ENCODE measurements around the gene MMP3.
"Not testable (repeated sequence)": the region's sequence is repeated elsewhere in the genome, so short reads cannot be mapped to it uniquely, and the experiment has no call there.

MMP3 gene

DNA sequence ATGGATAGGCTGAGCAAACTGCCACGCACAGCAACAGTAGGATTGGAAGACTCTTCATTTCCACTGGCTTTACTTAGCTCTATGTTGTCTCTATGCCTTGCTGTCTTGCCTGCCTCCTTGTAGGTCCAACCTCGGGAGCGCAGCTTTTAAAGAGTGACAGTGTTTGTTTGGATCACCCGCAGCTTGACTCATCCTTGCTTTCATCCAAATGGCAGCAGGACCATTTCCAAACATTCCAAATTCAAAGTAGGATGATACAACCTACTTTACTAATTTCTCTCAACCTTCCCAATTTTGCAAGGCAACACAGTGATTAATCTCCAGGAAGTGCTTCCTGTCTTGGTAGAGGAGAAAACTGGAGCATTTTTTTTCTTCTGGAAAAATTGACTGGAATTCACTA lies at the start of gene MMP3:
Gene MMP3, minus strand, starts transcription at position 121 of the 400 bp plus-strand sequence. Its CDS starts 63 bp downstream, at position 58.
- no peak for DNase-seq (ENCODE audit: low spot score)

DNA sequence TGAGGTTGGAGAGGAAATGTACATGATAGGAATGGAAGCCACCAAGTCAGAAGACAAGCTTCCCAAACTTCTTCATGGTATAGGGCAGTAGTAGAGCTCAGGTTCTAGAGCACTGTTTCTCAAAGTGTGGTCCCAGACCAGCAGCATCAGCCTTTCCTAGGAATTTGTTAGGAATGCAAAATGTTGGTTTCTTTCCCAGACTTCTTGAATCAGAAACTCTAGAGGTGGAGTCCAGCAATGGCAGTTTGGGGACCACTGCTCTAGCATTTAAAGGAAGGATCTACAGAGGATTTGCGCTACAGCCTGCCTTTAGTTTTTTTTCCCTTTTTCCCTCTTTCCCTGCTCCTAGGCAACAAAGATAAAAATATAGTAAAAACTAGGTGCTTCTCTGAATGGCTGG lies 48.3 kb upstream of the MMP3 start:
- DNase-seq (ENCODE audit: low spot score): no peak

DNA sequence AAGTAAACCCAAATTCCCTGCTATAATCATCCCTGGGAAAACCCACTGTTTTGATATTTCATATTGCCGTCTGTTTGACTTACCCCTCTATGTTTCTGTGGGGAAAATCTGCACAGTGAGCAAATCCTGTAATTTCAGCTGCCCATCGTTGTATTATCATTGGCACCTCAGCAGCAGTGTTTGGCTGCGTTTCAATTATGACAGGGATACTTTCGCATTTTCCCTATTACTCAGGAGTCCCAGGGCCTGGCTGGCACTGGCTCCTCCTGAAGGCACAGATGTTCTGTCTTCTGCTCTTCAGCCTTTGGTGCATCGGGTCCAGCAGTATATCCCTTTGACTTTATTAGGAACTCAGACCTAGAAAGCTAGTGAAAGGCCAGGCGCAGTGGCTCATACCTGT lies 43.6 kb upstream of the MMP3 start:
- no peak for DNase-seq (ENCODE audit: low spot score)

DNA sequence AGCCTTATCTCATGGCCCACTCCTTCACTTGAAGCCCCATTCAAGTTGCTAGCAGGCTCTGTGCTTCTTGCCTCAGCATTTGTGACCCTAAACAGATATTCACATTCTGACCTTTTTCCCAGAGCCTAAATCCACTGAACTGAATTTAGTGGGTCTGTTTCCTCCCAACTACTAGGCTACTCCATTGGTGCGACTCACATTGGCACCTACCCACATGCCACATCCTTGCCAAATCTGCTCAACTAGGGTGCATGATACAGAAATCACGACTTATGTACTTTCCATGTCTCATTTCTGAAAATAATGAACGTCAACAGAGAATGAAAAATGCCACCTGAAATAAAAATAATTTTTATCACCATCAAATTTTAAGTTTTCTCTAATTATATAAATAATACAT lies 39.7 kb upstream of the MMP3 start:
- DNase-seq (ENCODE audit: low spot score): no peak

DNA sequence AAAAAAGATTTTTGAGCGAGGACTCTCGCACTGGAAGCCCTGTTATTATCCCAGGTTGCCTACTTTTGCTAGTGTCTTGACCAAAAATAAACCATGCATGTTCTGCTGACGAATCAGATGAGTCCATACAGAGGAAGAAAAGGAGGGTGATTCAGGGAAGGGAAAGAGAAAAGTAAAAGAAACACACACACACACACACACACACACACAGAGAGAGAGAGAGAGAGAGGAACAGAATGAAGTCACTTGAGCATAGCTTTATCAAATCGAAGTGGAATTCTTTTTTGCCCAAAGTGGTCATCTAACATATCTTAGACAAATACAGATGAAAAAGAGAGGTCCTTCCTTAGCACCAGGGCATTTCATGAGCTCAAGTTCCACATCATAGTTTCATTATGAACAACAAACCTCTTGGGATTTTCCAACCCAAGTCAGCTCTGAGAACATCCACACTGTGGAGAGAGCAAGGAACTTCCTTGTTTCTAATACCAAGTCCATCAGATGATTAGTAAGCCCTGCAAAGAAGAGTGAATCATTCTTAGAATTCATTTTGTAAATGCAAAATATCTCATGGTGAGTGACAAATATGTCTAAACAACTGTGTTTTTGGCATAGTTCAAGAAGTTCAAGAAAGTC lies 39.1 kb upstream of the MMP3 start:
- DNase-seq (ENCODE audit: low spot score): peak; percentile 16

DNA sequence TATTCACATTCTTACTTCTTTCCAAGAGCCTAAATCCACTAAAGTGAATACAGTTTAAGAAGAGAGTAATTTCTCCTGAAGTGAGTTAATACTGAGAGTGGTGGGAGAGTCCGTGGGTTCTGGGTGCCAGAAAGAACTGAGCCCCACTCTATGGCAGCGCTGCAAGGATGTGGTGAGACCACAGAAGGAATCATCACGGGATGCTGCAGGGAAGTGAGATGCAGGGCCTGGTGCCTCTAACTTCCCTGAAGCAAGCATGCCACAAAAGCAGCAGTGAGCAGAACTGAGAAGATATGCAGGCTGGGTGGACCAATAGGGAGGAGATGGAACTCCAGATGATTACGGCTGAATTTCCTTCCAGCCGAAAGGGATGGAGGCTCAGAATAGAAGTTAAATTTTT lies 36.4 kb upstream of the MMP3 start:
- DNase-seq (ENCODE audit: low spot score): no peak

DNA sequence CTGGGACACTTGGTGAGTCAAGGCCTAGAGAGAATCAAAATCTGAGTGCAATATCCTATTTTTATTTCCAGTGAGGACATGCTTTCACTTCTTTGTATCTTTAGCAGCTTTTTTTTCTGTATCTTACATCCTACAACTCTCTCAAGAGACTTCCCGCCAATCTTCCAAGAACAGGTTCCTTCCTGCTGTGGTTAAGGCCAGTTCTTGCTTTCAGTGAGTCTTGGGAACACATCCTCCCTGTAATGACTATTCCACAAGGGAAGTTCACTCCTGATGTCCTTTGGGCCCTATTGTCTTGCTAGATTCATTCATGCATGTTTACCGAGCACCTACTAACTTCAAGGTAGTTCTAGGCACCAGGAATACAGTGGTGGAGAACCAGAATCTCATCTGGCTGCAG lies 35.2 kb upstream of the MMP3 start:
- no peak for DNase-seq (ENCODE audit: low spot score)

DNA sequence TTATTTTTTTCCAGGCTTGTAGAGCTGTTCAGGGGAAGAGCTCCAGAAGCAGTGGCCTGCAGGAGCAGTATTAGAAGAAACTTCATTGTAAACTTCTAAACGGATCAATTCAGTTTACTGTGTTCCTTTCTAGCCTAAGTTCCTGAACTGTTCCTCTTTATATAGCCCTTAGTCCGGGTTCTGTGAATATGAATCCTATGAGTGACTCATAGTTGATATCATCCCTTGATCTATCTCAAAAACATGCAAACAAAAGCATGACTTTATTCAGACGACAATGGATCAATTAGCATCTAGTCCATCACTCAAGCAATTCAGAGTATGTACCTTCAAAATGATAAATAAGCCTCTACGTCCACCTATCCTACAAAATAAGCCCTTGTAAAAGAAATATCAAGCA lies 31.4 kb upstream of the MMP3 start, which contains the start of gene MMP12:
Gene MMP12, minus strand, starts transcription at position 131 of the 400 bp plus-strand sequence. Its CDS starts 45 bp downstream, at position 86.
- DNase-seq (ENCODE audit: low spot score): no peak

DNA sequence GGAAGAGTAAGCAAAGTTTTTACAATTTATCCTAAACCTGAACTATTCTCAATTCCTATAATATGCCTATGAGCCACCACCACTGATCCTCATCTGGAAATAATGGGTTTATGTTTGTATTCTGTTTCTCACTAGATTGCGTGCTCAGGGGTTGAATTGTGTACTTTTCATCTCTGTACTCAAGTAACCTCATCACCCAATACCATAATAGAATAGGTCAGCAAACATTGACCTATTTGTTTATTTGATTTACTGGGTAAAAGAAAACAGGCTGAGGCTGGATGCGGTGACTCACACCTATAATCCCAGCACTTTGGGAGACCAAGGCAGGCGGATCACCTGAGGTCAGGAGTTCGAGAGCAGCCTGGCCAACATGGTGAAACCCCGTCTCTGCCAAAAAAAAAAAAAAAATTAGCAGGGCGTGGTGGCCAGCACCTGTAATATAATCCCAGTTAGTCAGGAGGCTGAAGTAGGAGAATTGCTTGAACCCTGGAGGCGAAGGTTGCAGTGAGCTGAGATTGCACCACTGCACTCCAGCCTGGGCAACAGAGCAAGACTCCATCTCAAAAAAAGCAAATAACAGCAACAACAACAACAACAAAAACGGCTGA lies 26.1 kb upstream of the MMP3 start:
- not testable (repeated sequence) for DNase-seq (ENCODE audit: low spot score)

DNA sequence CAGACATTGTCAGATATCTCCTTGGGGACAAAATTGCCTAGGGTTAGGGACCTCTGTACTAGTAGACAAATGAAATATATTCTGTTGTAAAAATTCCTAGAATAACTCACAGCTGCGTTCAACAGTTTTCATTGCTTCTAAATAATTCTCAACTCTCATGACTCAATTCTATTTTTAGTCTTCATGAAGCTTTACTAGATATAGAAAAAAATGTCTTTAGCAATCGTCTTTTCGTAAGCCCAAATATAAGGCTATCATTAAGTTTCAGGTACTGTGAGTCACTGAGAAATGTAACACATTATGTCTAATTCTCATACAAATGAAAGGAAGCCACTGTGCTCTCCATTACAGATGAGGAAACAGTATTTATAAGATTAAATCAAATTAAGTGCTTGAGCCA lies 24.9 kb upstream of the MMP3 start:
- peak; percentile 3 for DNase-seq (ENCODE audit: low spot score)

DNA sequence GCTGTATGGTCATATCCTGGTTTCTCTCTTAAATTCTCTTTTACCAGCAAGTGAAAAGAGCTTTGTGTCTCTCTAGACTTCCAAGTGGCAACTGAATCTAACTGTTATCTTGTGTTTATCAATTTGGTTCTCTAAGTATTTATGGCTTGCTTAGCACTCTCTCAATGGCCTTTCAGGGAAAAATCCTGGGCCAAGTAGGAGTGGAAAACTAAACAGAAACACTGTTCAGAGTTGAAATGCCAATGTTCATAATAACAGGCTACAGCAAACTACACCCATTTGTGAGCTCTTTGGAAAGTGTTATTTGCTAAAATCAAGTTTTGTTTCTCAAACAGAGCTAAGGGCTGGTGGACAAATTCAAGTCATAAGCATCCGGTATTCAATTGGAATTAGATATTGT lies 21.3 kb upstream of the MMP3 start:
- DNase-seq (ENCODE audit: low spot score): no peak

DNA sequence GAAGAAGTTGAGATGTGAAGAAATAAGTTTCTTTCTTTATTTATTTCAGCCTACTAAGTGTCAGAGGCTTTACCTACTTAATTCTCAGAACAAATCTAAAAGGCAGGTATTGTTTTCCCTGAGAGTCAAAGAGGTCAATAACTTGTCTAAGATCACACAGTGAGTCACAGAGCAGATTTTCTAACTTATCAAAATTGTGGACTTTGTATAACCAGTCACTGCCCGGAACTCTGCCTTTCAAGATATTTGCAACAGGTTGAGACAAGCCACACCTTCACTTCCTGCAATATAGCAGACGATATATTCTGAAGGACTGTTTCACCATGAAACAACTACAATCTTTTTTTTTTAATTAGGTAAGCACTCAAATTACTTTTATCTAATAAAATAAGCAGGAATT lies 10.5 kb upstream of the MMP3 start:
- DNase-seq (ENCODE audit: low spot score): no peak

DNA sequence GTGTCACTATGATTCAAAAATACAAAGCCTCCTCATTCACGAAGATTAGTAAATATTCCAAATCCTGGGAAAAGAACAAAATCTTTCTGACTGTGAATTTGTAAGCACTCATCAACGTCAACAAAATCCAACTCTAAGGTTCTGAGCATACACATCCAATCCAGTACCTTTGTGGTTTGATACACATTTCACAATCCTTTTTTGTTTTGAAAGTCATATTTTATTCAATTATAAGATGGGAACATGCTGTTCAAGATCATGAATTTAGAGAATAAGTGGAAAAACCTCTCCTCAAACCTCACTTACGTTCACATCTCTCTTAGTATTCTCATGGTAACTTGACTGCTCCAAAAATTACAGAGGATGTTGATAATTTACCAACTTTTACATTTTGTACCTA lies 9.6 kb upstream of the MMP3 start:
- DNase-seq (ENCODE audit: low spot score): no peak

DNA sequence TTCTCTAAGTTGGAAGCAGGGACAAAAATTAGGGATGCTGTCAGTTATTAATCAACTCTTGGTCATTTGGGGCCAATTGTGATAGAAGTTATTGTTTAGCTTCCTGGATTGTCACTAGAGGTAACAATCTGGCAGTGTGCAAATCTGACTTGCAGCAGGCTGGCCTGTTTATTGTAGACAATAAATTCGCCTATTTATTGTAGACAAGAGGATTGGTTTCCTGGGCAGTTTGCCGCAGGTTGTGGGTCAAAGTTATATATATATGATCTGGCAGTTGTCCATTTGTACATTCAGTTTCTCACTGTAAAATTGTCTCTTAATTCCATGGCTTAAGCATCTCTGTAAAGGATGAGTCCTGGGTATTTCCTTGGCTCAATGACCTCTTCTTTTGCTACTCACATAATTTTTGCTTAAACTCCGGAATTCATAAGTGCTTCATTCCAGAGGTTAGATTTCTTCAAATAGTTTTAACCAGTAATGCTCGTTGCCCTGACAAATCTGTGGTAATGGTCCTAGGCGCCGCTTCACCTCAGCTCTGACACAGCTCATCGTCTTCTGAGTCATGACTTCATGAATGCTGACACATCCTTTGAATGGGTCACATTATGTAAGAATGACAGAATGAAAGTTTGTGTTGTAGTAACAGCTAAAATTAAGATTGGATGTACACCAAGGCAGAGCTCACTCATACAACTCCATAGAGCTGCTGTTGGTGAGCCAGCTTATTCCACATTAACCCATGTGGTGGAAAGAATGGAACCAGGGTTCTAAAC lies 7.8 kb upstream of the MMP3 start:
- DNase-seq (ENCODE audit: low spot score): no peak

DNA sequence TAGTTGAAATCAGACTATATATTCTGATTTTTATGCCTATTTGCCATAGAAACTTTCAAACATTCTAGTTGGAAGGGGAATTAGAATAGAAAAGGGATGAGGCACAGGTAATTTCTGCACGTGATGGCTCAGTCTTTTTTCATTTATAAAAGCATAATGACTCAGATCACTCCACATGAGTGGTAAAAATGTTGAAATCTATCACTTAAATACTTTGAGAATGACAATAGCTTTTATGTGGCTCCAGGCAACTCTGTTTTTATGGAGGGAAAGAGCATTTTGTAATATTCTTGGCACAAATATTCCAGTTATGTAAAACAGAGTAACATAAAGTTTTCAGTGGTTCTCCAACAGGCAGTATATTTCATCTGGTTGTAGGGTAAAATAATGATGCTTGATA lies 5.9 kb upstream of the MMP3 start:
- DNase-seq (ENCODE audit: low spot score): no peak

DNA sequence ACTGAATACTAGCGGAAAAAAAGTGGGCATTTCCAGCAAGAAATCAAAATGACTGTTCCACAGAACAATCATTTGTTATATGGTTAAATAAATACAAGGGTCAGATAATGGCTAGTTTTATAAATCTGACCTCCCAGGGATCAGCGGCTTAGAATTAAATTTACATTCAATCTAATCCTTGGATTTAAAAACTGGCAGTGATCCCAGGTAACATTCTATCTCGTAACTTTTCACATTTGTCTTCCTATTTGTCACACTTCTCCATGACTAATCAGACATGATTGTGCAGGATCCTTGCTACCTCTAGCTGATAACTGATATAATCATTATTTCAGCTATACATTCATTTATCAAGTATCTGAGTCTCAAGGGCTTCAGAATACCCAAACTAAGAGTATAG lies 2.9 kb upstream of the MMP3 start:
- DNase-seq (ENCODE audit: low spot score): no peak

DNA sequence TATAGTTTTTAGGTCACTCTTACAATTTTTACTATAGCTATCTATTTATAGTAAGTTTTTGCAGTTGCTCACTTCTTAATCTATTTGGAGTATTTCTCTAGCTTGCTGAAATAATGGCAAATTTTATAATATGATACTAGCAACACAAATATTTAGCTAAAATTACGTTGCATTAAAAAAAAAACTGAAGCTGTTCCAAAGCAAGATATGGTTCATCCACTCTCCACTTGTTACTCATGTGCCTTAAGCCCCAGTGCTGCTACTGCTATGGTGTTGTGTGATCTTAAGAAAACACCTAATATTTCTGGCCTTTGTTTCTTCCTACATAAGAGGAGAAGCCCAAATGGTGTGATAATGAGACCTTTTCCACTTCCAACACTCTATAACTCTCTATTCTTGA lies 479 bp downstream of the MMP3 start:
- DNase-seq (ENCODE audit: low spot score): no peak

DNA sequence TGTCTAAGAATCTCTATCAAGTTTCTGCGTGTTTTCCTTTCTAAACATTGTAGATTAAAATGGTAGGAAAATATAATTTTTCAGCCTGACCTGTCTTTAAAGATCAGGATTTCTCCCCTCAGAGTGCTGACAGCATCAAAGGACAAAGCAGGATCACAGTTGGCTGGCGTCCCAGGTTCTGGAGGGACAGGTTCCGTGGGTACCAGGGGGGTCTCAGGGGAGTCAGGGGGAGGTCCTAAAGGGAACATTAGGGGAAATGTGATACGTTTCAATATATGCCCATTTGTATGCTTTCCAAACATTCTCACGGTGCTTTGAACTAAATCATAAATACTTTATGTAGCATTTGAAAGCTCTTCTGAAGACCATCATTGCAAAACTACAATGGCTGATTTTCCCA lies 3.4 kb downstream of the MMP3 start:
- no peak for DNase-seq (ENCODE audit: low spot score)

DNA sequence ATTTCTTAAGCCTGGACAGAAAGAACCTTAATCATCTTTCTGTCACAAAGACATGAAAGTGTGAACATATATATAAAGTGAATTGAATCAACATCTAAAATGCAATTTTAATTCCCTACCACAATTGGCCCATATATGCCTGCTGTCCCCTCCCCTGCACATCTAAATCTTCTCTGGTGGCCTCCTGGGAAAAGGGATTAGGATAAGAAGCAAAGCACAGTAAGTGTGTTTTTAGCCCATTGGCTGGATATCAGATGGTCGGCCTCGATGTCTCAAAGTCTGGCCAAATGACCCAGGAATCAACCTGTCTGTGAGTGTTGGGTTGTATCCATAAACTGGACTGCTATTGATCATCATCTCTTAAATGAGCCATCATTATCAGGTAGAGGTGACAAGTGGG lies 5.8 kb downstream of the MMP3 start:
- no peak for DNase-seq (ENCODE audit: low spot score)

DNA sequence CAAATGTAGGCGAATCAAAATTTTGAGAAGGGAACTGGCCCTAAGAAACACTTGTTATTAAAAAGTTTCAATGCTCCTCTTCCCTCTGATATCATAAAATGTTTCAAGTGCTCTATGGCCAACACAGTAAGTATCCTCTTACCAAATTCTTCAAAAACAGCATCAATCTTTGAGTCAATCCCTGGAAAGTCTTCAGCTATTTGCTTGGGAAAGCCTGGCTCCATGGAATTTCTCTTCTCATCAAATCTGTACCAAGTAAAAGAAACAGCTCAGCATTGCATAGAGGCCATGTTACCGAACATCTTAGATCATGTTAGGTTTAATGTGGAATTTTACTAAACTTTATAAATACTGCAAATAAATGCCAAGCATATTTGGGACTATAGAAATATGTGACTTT lies 6.3 kb downstream of the MMP3 start:
- DNase-seq (ENCODE audit: low spot score): no peak

DNA sequence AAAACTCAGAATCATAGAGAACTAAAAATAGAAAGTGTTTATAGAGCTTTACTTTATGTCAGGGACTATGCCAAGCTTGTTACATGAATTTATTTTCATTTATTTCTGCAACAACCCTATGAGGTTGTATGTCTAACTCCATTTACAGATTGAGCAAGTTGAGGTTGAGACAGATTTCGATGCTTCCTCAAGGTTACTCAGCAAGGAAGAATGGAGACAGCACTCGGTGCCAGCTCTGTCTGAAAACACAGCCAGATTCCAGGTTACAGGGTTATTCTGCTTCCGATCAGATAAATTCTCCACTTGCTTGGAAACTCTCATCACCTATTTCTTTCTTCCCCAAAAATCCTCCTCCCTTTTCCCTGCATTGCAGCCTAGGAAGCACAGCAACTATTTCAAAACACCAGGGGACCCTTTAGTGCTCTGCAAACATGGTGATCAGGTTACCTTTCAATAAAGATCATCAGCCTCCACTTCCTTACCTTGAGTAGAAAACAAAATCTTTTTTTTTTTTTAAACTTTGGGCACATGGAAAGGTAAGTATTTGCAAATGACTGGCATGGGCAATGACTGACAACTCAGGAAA lies 7.0 kb downstream of the MMP3 start:
- DNase-seq (ENCODE audit: low spot score): no peak

DNA sequence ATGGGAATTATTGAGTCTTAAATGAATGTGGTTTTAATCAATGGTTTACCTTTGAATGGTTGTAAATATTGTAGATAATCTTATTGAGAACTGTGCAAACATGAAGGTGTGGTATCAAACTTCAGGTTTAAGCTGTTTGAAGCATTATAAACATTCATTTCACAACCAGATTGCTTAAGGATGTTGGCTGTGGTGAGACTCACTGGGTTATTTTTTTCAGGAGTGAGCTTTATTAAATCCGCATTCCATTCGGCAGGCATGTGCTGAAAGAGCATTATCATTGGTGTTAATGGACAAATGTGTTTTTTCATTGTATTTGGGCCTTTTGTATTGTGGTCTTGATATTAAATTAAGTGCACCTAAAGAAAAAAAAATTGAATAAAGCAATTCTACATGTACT lies 9.7 kb downstream of the MMP3 start:
- no peak for DNase-seq (ENCODE audit: low spot score)

DNA sequence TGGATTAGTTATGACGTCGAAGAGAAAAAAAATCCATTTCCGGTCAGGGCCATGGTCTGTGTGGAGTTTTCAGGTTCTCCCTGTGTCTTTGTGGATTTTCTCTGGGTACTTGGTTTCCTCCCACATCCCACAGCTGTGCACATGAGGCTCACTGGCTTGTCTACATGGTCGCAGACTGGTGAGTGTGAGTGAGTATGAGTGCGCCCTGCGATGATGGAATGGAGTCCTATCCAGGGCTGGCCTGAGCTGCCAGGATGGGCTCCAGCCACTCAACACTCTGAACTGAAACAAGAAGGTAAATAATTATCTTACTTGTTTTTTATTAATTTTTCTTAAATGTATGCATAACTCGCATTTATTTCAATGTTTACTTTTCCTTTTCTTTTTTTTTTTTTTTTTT lies 10.8 kb downstream of the MMP3 start:
- DNase-seq (ENCODE audit: low spot score): no peak

Data from putamen (tissue), 1 donor.